Tibial artery (tissue), 4 donors: ENCODE measurements around the gene SH3GL3.

Experiments
- DNase-seq, 2 donors: peaks; one replicate each; pipeline ENCODE4 v3.0.0-alpha.2; 2019
- H3K27ac ChIP-seq, 2 donors: fragments of 200-600 bp; sonication (generic) in 1 of 2; 1 replicate in 1 of 2; 2 replicates in 1 of 2; pipeline ENCODE4 v1.5.1; 2018 to 2019; ENCODE audit warnings: mild to moderate bottlenecking in 1 of 2
- H3K27me3 ChIP-seq, 2 donors: fragments of 200-600 bp; sonication (generic) in 1 of 2; one replicate each; pipeline versions ENCODE4 v1.5.1 to v1.6.0; 2016 to 2019
- H3K36me3 ChIP-seq, 3 donors: fragments of 200-600 bp; sonication (generic) in 2 of 3; one replicate each; pipeline ENCODE4 v1.5.1; 2016 to 2019; ENCODE audit warnings: mild to moderate bottlenecking in 2 of 3
- H3K4me1 ChIP-seq, 4 donors: fragments of 200-600 bp; sonication (generic) in 2 of 4; 1 replicate in 3 of 4; 2 replicates in 1 of 4; pipeline ENCODE4 v1.5.1; 2016 to 2019
- H3K4me3 ChIP-seq, 2 donors: fragments of 200-600 bp; sonication (generic) in 1 of 2; 1 replicate in 1 of 2; 2 replicates in 1 of 2; pipeline ENCODE4 v1.5.1; 2018 to 2019; ENCODE audit warnings: mild to moderate bottlenecking in 2 of 2
- H3K9me3 ChIP-seq, 3 donors: fragments of 200-600 bp; sonication (generic) in 1 of 3; one replicate each; pipeline ENCODE4 v1.5.1; 2016 to 2019
- CTCF ChIP-seq, 2 experiments: fragments of 200-600 bp in 1 of 2; fragments of 450-650 bp in 1 of 2; IDR thresholded peaks; one replicate each; pipeline ENCODE4 v1.5.1; 2017 to 2019; ENCODE audit warnings: antibody characterized with exemption in 2 of 2, mild to moderate bottlenecking in 1 of 2, moderate library complexity in 1 of 2
- intact Hi-C: fragments of 100-400 bp; cut with DNase I; formaldehyde crosslinking; loops from one replicate; pipeline ENCODE4 v1.15.0; 2023; ENCODE audit warnings: low total_unique reads

SH3GL3 gene

GRCh38 chr15:83446417-83446816 is 724 bp upstream of the SH3GL3 start:
- intact Hi-C loops: no loop called here
- no peak for DNase-seq
- Histone ChIP-seq H3K4me1 (peaks cover 0 to 19% (median 9%) of the 10 kb centered on the region in 4 donors), H3K27me3 (peaks cover 0 to 16% of the 10 kb centered on the region in 2 donors), H3K36me3 (no peaks in the 10 kb centered on the region), H3K9me3 (no peaks in the 10 kb centered on the region), H3K27ac (no peak overlapping the region), H3K4me3 (peak overlapping the region in 1 of 2 donors; percentile 71)
- TF ChIP-seq CTCF (IDR thresholded peaks at IDR 0.05): no peak

- Histone ChIP-seq H3K4me1 (peaks cover 0 to 19% (median 9%) of the 10 kb centered on the region in 4 donors), H3K27me3 (peaks cover 0 to 11% of the 10 kb centered on the region in 2 donors), H3K27ac (no peak overlapping the region), H3K9me3 (no peaks in the 10 kb centered on the region), H3K36me3 (no peaks in the 10 kb centered on the region), H3K4me3 (no peak overlapping the region)
- TF ChIP-seq CTCF (IDR thresholded peaks at IDR 0.05): no peak
- intact Hi-C loops: no loop called here
- no peak for DNase-seq
Observed at GRCh38 chr15:83449250-83449671, 2.1 kb downstream of the SH3GL3 start.

- DNase-seq: no peak
- H3K36me3 ChIP-seq: no peaks in the 10 kb centered on the region
- H3K9me3 ChIP-seq: no peaks in the 10 kb centered on the region
- TF ChIP-seq CTCF (IDR thresholded peaks at IDR 0.05): no peak
- H3K4me1 ChIP-seq: peaks cover 0 to 19% (median 9%) of the 10 kb centered on the region in 4 donors
- H3K4me3 ChIP-seq: no peak overlapping the region
- no peak overlapping the region for H3K27ac ChIP-seq
- intact Hi-C loops: no loop called here
- H3K27me3 ChIP-seq: peaks cover 0 to 11% of the 10 kb centered on the region in 2 donors
Observed at GRCh38 chr15:83449937-83450506, 2.9 kb downstream of the SH3GL3 start.

GRCh38 chr15:83457149-83457548 is 10.0 kb downstream of the SH3GL3 start:
- Histone ChIP-seq H3K36me3 (no peaks in the 10 kb centered on the region), H3K4me1 (no peaks in the 10 kb centered on the region), H3K4me3 (no peak overlapping the region), H3K27ac (no peak overlapping the region), H3K9me3 (no peaks in the 10 kb centered on the region), H3K27me3 (peaks cover 0 to 4% of the 10 kb centered on the region in 2 donors)
- no peak for DNase-seq
- no peak for TF ChIP-seq CTCF (IDR thresholded peaks at IDR 0.05)
- intact Hi-C loops: no loop called here

- no peaks in the 10 kb centered on the region for H3K4me1 ChIP-seq
- H3K9me3 ChIP-seq: no peaks in the 10 kb centered on the region
- no peaks in the 10 kb centered on the region for H3K36me3 ChIP-seq
- no peak for TF ChIP-seq CTCF (IDR thresholded peaks at IDR 0.05)
- H3K4me3 ChIP-seq: no peak overlapping the region
- DNase-seq: no peak
- no peak overlapping the region for H3K27ac ChIP-seq
- intact Hi-C loops: no loop called here
- peaks cover 0 to 4% of the 10 kb centered on the region in 2 donors for H3K27me3 ChIP-seq
Observed at GRCh38 chr15:83458381-83458780, 11.2 kb downstream of the SH3GL3 start.

GRCh38 chr15:83462026-83462425 is 14.9 kb downstream of the SH3GL3 start:
- Histone ChIP-seq H3K36me3 (no peaks in the 10 kb centered on the region), H3K4me1 (no peaks in the 10 kb centered on the region), H3K27ac (no peak overlapping the region), H3K9me3 (no peaks in the 10 kb centered on the region), H3K4me3 (no peak overlapping the region), H3K27me3 (peaks cover 0 to 4% of the 10 kb centered on the region in 2 donors)
- TF ChIP-seq CTCF (IDR thresholded peaks at IDR 0.05): no peak
- intact Hi-C loops: no loop called here
- DNase-seq: no peak
